ENCODE measurements around the gene MIOX. TPM values are rescaled to one million over a fixed set of nuclear protein-coding genes. Genes with fewer than 3 reads are reported as not detected.

The MIOX gene
- total RNA-seq, 1 donor from 2014 or later = 0.35 TPM

DNA sequence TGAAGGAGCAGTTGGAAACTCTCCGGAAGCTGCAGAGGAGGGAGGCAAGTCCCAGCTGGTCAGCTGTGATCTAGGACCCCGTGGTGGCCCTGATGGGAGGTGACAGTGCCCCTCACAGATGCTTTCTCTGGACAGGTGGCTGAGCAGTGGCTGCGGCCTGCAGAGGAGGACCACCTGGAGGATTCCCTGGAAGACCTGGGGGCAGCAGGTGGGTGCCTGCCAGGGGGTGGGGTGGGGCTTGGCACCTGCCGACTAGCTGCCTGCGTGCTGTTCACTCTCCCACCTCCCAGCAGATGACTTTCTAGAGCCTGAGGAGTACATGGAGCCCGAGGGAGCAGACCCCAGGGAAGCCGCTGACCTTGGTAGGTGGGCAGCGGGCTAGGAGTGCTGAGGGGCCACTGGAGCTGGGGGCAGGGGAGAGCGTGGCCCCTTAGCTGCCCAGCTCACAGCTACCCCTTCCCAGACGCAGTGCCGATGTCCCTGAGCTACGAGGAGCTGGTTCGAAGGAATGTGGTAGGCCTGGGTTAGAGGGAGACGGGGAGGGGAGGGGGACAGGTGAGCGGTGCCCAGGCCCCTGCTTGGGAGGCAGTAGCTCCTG lies 35.6 kb downstream of the MIOX start:
- DNase-seq (ENCODE audit: low read depth, low spot score) = no peak
- peaks cover 12% of the 10 kb centered on the region for H3K4me1 Mint-ChIP-seq
- peaks cover 4% of the 10 kb centered on the region for H3K36me3 Mint-ChIP-seq (ENCODE audit: low read depth)
- H3K27ac Mint-ChIP-seq (ENCODE audit: unreplicated experiment) = no peak overlapping the region
- no peaks in the 10 kb centered on the region for H3K9me3 Mint-ChIP-seq
- no peak overlapping the region for H3K4me3 Mint-ChIP-seq
- TF ChIP-seq, protein P1, sequence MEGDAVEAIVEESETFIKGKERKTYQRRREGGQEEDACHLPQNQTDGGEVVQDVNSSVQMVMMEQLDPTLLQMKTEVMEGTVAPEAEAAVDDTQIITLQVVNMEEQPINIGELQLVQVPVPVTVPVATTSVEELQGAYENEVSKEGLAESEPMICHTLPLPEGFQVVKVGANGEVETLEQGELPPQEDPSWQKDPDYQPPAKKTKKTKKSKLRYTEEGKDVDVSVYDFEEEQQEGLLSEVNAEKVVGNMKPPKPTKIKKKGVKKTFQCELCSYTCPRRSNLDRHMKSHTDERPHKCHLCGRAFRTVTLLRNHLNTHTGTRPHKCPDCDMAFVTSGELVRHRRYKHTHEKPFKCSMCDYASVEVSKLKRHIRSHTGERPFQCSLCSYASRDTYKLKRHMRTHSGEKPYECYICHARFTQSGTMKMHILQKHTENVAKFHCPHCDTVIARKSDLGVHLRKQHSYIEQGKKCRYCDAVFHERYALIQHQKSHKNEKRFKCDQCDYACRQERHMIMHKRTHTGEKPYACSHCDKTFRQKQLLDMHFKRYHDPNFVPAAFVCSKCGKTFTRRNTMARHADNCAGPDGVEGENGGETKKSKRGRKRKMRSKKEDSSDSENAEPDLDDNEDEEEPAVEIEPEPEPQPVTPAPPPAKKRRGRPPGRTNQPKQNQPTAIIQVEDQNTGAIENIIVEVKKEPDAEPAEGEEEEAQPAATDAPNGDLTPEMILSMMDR (conservative IDR thresholded peaks at IDR 0.05) = no peak
- peaks cover 12% of the 10 kb centered on the region for H3K27me3 Mint-ChIP-seq (ENCODE audit: low read depth)

DNA sequence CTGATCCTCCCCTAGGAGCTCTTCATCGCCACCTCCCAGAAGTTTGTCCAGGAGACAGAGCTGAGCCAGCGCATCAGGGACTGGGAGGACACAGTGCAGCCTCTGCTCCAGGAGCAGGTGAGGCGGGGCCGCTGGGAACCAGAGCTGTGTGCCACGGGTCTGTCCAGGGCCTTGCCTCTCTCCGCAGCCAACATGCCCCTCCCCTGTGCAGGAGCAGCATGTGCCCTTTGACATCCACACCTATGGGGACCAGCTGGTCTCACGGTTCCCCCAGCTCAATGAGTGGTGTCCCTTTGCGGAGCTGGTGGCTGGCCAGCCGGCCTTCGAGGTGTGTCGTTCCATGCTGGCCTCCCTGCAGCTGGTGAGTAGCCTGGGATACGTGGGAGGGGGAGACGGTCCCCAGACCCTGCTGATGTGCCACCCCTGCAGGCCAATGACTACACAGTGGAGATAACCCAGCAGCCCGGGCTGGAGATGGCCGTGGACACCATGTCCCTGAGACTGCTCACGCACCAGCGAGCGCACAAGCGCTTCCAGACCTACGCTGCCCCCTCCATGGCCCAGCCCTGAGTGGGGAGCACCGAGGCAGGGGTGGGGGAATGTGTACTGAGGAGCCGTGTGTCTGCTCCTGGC lies 36.3 kb downstream of the MIOX start:
- Mint-ChIP-seq H3K4me1 (peaks cover 17% of the 10 kb centered on the region), H3K36me3 (ENCODE audit: low read depth) (peaks cover 4% of the 10 kb centered on the region), H3K27ac (ENCODE audit: unreplicated experiment) (no peak overlapping the region), H3K9me3 (no peaks in the 10 kb centered on the region), H3K4me3 (peak overlapping the region; percentile 72), H3K27me3 (ENCODE audit: low read depth) (peaks cover 19% of the 10 kb centered on the region)
- no peak for DNase-seq (ENCODE audit: low read depth, low spot score)
- TF ChIP-seq, protein P1 (conservative IDR thresholded peaks at IDR 0.05) = no peak

DNA sequence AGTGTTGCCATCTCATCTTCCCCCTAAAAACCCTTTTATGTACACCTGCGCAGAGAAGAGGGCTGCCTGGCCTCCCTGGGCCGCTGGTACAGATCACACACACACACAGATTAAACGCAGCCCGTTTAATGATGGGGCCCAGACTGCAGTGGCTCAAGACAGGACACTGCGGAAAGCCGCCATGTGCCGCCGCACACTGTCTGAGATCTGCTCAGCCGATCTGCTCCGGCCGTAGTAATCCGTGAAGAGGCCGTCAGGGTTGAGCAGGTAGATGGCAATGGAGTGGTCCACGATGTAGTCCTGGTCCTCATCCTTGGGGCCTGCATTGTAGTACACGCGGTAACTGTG lies 36.8 kb downstream of the MIOX start:
- H3K4me3 Mint-ChIP-seq = peak overlapping the region; percentile 72
- H3K36me3 Mint-ChIP-seq (ENCODE audit: low read depth) = peaks cover 6% of the 10 kb centered on the region
- peaks cover 17% of the 10 kb centered on the region for H3K4me1 Mint-ChIP-seq
- DNase-seq (ENCODE audit: low read depth, low spot score) = no peak
- H3K27ac Mint-ChIP-seq (ENCODE audit: unreplicated experiment) = no peak overlapping the region
- TF ChIP-seq, protein P1 (conservative IDR thresholded peaks at IDR 0.05) = no peak
- peaks cover 24% of the 10 kb centered on the region for H3K27me3 Mint-ChIP-seq (ENCODE audit: low read depth)
- no peaks in the 10 kb centered on the region for H3K9me3 Mint-ChIP-seq

DNA sequence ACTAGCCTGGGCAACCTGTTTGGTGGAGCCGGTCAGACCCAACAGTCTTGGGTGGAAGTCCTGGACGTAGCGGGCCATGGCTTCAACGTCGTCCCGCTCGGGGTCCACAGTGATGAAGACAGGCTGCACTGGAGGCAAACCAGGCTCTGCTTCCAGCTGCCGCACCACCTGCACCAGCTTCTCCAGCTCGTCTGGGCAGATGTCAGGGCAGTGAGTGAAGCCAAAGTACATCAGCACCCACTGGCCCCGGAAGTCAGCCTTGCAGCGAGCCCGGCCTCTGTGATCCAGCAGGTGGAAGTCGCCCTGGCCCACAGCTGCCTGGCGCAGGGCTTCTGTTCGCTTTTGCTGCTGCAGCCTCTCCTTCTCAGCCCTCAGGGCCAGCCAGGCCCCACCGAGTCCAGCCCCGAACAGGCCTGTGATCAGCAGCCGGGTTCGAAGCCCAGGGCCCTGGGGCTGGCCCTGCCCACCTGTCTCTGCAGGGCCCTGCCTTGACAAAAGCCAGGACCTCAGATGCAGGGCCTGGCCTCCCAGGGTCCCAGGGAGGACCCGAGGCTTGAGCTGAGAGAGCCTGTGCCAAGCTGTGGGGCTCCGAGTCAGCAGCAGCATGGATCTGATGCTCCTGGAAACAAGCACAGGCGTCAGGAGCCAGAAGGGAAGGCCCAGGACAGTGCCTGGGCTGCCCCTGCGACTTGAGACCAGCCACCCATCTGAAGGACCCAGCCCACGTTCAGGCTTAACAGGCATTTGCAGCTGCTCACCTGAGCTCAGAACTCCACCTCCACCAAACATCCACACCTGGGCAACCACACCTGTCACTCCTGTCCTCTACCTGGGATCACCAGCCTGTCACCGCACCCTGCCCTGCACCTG lies 37.4 kb downstream of the MIOX start:
- peak overlapping the region; percentile 95 for H3K4me3 Mint-ChIP-seq
- DNase-seq (ENCODE audit: low read depth, low spot score) = no peak

DNA sequence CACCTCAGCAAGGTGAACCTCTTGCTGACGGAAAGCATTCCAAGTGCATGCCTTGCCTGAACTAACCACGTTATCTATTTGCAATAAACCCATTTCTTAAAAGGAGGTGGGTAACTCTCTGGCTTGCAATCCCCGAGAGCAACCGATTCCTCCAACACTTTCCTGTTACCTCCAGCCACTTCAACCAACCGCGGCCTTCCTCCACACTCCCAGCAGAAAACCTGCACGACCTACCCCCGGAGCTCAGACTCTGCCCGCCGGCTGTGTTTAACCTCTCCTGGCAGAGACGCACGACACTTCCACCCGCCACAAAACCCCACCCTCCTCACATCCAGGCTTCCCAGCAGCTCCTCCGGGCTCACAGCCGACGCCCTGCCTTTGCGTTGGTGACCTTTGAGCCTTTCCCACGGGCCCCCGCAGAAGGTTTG lies 38.0 kb downstream of the MIOX start:
- H3K27ac Mint-ChIP-seq (ENCODE audit: unreplicated experiment) = no peak overlapping the region
- TF ChIP-seq, protein P1 (conservative IDR thresholded peaks at IDR 0.05) = no peak
- no peak for DNase-seq (ENCODE audit: low read depth, low spot score)
- H3K4me1 Mint-ChIP-seq = peaks cover 17% of the 10 kb centered on the region
- peaks cover 6% of the 10 kb centered on the region for H3K36me3 Mint-ChIP-seq (ENCODE audit: low read depth)
- no peaks in the 10 kb centered on the region for H3K9me3 Mint-ChIP-seq
- H3K27me3 Mint-ChIP-seq (ENCODE audit: low read depth) = peaks cover 36% of the 10 kb centered on the region
- peak overlapping the region; percentile 95 for H3K4me3 Mint-ChIP-seq

More for the DNA sequence above, 37.4 kb downstream of the MIOX start:
- Mint-ChIP-seq H3K36me3 (ENCODE audit: low read depth) (peaks cover 6% of the 10 kb centered on the region), H3K27ac (ENCODE audit: unreplicated experiment) (no peak overlapping the region), H3K27me3 (ENCODE audit: low read depth) (peaks cover 30% of the 10 kb centered on the region), H3K9me3 (no peaks in the 10 kb centered on the region), H3K4me1 (peaks cover 17% of the 10 kb centered on the region)
- TF ChIP-seq, protein P1 (conservative IDR thresholded peaks at IDR 0.05) = no peak
